ENCODE data around the gene CPEB1. TPM values are rescaled to one million over a fixed set of nuclear protein-coding genes. Genes with fewer than 3 reads are reported as not detected.

Gene CPEB1
- total and polyA plus RNA-seq, 8 donors, result 0.42 to 2.9 (median 1.1) TPM

- no peaks in the 10 kb centered on the region for H3K27me3 ChIP-seq
- ATAC-seq (no peak), DNase-seq (no peak), FAIRE-seq (no peak)
- TF ChIP-seq, protein P1, sequence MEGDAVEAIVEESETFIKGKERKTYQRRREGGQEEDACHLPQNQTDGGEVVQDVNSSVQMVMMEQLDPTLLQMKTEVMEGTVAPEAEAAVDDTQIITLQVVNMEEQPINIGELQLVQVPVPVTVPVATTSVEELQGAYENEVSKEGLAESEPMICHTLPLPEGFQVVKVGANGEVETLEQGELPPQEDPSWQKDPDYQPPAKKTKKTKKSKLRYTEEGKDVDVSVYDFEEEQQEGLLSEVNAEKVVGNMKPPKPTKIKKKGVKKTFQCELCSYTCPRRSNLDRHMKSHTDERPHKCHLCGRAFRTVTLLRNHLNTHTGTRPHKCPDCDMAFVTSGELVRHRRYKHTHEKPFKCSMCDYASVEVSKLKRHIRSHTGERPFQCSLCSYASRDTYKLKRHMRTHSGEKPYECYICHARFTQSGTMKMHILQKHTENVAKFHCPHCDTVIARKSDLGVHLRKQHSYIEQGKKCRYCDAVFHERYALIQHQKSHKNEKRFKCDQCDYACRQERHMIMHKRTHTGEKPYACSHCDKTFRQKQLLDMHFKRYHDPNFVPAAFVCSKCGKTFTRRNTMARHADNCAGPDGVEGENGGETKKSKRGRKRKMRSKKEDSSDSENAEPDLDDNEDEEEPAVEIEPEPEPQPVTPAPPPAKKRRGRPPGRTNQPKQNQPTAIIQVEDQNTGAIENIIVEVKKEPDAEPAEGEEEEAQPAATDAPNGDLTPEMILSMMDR (IDR thresholded peaks at IDR 0.05), result no peak
- no peaks in the 10 kb centered on the region for H3K36me3 ChIP-seq
- H3K9me3 ChIP-seq, result no peaks in the 10 kb centered on the region
- 84 to 89% methylated on average over 5 of the region's 5 CpGs for WGBS, 2 donors
- no peaks in the 10 kb centered on the region for H3K4me1 ChIP-seq
- H3K4me3 ChIP-seq, result no peak overlapping the region
- intact Hi-C loops (cut with DNase I), result no loop called here
- no peak overlapping the region for H3K27ac ChIP-seq
Measured at GRCh38 chr15:82602195-82602594, 45.0 kb downstream of the CPEB1 start.

DNA sequence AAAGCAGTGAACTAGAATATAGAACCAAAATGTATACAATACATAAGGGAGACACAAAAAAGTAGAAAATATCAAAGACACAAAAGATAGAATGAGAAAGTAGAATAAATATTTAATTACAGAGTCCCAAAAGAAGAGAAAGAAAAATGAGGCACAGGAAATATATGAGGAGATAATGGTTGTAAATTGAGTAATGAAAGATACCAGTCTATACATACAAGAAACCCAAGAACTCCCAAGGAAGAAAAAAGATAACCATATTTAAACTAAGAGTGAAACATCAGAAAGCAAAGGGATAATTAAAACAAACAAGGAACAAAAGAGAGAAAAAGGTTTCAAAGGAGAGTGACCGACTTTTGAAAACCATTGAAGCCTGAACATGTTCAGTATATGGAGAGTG, 47.3 kb downstream of the CPEB1 start:
- FAIRE-seq, result no peak
- 83 to 88% methylated on average over 1 of the region's 1 CpG for WGBS, 2 donors

GRCh38 chr15:82597815-82598214, 49.3 kb downstream of the CPEB1 start:
- WGBS, 2 donors, result 98 to 100% methylated on average over 2 of the region's 2 CpGs
- intact Hi-C loops (cut with DNase I), result no loop called here
- Histone ChIP-seq H3K4me1 (peaks cover 0 to 5% (median 0%) of the 10 kb centered on the region in 3 donors), H3K27ac (no peak overlapping the region), H3K36me3 (no peaks in the 10 kb centered on the region), H3K27me3 (no peaks in the 10 kb centered on the region), H3K9me3 (no peaks in the 10 kb centered on the region), H3K4me3 (no peak overlapping the region)
- TF ChIP-seq, protein P1 (IDR thresholded peaks at IDR 0.05), result no peak
- no peak for DNase-seq
- no peak for ATAC-seq
- no peak for FAIRE-seq

More for the DNA sequence above, 47.3 kb downstream of the CPEB1 start:
- no peaks in the 10 kb centered on the region for H3K9me3 ChIP-seq
- no peak overlapping the region for H3K27ac ChIP-seq
- no peaks in the 10 kb centered on the region for H3K27me3 ChIP-seq
- DNase-seq (no peak), ATAC-seq (no peak)
- peaks cover 0 to 3% (median 0%) of the 10 kb centered on the region in 3 donors for H3K4me1 ChIP-seq
- H3K36me3 ChIP-seq, result no peaks in the 10 kb centered on the region
- intact Hi-C loops (cut with DNase I), result no loop called here
- no peak overlapping the region for H3K4me3 ChIP-seq
- TF ChIP-seq, protein P1 (IDR thresholded peaks at IDR 0.05), result no peak

GRCh38 chr15:82595766-82596165, 51.4 kb downstream of the CPEB1 start:
- Histone ChIP-seq H3K27ac (no peak overlapping the region), H3K27me3 (no peaks in the 10 kb centered on the region), H3K4me3 (no peak overlapping the region), H3K9me3 (no peaks in the 10 kb centered on the region), H3K4me1 (peaks cover 0 to 5% (median 0%) of the 10 kb centered on the region in 3 donors), H3K36me3 (no peaks in the 10 kb centered on the region)
- FAIRE-seq (no peak), ATAC-seq (no peak), DNase-seq (no peak)
- intact Hi-C loops (cut with DNase I), result no loop called here
- 67 to 71% methylated on average over 2 of the region's 2 CpGs for WGBS, 2 donors
- TF ChIP-seq, protein P1 (IDR thresholded peaks at IDR 0.05), result no peak

- no peaks in the 10 kb centered on the region for H3K9me3 ChIP-seq
- DNase-seq, result no peak
- TF ChIP-seq, protein P1 (IDR thresholded peaks at IDR 0.05), result no peak
- H3K4me1 ChIP-seq, result peaks cover 0 to 5% (median 0%) of the 10 kb centered on the region in 3 donors
- no peak for FAIRE-seq
- H3K27me3 ChIP-seq, result no peaks in the 10 kb centered on the region
- intact Hi-C loops (cut with DNase I), result no loop called here
- WGBS, 2 donors, result 25 to 30% methylated on average over 3 of the region's 3 CpGs
- no peak overlapping the region for H3K27ac ChIP-seq
- ATAC-seq, result peak; percentile 71 to 87 (median 76)
- no peak overlapping the region for H3K4me3 ChIP-seq
- no peaks in the 10 kb centered on the region for H3K36me3 ChIP-seq
Measured at GRCh38 chr15:82595203-82595602, 52.0 kb downstream of the CPEB1 start.
